ENCODE data around the gene IL19.

DNA sequence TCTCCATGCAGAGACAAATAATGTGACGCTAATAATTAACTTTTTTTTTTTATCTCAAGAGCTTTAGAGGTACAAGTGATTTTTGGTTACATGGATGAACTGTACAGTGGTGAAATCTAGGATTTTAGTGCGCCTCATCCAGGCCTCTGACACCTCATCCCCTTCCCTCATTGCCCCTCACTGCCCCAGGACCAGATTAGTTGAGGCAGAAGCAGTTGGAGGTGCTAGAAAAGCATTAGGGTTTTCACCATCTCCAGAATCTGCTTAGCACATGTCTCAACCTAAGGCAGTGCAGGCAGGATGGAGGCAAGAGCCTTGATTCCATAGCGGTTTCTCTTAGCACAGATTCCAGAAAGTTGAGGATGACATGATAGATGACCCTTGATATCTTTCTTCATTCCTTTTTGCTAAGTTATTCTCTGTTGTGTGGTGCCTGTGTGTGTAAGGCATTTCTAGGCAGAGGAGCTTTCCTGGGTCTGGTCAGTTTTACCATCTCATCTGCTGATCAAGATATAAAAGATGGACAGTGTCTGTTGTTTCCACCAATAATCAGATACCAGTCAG lies 18.0 kb downstream of the IL19 start:
- TF ChIP-seq, protein P1, sequence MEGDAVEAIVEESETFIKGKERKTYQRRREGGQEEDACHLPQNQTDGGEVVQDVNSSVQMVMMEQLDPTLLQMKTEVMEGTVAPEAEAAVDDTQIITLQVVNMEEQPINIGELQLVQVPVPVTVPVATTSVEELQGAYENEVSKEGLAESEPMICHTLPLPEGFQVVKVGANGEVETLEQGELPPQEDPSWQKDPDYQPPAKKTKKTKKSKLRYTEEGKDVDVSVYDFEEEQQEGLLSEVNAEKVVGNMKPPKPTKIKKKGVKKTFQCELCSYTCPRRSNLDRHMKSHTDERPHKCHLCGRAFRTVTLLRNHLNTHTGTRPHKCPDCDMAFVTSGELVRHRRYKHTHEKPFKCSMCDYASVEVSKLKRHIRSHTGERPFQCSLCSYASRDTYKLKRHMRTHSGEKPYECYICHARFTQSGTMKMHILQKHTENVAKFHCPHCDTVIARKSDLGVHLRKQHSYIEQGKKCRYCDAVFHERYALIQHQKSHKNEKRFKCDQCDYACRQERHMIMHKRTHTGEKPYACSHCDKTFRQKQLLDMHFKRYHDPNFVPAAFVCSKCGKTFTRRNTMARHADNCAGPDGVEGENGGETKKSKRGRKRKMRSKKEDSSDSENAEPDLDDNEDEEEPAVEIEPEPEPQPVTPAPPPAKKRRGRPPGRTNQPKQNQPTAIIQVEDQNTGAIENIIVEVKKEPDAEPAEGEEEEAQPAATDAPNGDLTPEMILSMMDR (IDR thresholded peaks at IDR 0.05; ENCODE audit: low read depth, low read length) = no peak
- TF ChIP-seq POLR2A (IDR thresholded peaks at IDR 0.05; ENCODE audit: extremely low read depth, insufficient read length) (no peak), MYC (IDR thresholded peaks at IDR 0.05; ENCODE audit: low read depth, low read length) (no peak)
- TF ChIP-seq, protein P2, sequence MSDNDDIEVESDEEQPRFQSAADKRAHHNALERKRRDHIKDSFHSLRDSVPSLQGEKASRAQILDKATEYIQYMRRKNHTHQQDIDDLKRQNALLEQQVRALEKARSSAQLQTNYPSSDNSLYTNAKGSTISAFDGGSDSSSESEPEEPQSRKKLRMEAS (IDR thresholded peaks at IDR 0.05; ENCODE audit: low read depth, low read length) = no peak

Data from NB4 (cell line).